HG03095 (cell line): Measurements from ENCODE around the gene PLXNA1.

ENCODE experiments used
- ATAC-seq: cut with Tn5 transposase; IDR thresholded peaks from one replicate; pipeline ENCODE4 v1.9.1; 2021; ENCODE audit warnings: moderate library complexity; ENCODE audit not compliant: unreplicated experiment

The PLXNA1 gene

GRCh38 chr3:126965526-126966080 is 17.3 kb upstream of the PLXNA1 start:
- ATAC-seq: no peak

GRCh38 chr3:126967386-126967785 is 15.5 kb upstream of the PLXNA1 start:
- ATAC-seq: no peak

GRCh38 chr3:126968391-126969390 is 14.2 kb upstream of the PLXNA1 start:
- no peak for ATAC-seq

DNA sequence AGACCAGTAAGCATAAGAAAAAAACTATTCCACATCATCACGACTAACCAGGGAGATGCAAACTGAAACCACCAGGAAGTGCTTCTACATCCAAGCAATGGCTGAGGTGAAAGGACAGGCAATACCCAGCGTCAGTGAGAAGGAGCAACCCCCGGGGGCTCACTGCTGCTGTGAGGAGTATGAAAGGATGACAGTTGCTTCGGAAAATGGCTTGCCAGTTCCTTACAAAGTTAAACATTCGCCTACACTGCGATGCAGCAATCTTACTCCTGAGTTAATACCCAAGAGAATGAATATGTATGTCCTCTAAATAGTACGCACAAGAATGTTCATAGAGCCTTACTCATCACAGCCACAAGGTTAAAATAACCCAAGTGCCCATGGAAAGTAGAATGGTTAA is 13.3 kb upstream of the PLXNA1 start:
- no peak for ATAC-seq

DNA sequence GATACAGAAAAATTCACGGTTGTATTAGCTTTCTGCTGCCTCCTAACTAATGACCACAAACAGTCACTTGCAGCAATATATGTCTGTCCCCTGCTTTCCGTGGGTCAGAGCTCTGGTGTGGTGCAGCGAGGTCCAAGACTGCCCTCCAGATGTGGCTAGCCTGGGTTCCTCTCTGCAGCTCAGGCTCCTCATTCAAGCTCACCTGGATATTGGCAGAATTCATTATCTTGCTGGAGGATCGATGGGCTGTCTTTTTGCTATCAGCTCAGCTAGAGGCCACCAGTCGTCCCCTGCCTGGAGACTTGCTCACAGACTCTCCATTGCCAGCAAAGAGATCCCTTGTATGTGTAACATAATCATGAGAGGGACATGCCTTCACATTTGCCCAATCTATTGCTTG is 12.8 kb upstream of the PLXNA1 start:
- ATAC-seq: no peak

- no peak for ATAC-seq
These were observed 12.0 kb upstream of the PLXNA1 start for GRCh38 chr3:126970921-126971320.

DNA sequence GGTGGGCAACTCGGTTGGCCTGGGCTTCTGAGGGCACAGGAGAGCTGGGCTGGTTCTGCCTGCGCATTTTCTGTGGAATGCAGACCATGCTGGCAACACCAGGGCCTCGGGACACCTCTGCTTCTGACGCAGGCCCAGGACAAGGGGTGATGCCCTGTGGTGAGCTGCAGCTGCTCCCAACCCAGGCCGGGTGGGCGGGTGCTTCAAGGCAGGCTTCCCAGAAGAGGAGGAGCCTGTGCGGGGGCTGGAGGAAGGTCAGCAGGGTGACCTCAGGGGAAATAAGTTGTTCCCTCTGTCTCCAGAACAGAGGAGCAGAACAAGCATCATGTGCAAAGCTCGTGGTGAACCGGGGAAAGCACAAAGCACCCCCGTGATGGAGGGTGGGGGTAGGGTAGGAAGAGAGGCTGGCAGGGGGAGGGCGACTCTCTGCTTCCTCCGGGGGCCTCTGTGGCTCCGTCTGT is 11.0 kb upstream of the PLXNA1 start:
- ATAC-seq: no peak

- no peak for ATAC-seq
These were observed 10.0 kb upstream of the PLXNA1 start for GRCh38 chr3:126972866-126973265.

DNA sequence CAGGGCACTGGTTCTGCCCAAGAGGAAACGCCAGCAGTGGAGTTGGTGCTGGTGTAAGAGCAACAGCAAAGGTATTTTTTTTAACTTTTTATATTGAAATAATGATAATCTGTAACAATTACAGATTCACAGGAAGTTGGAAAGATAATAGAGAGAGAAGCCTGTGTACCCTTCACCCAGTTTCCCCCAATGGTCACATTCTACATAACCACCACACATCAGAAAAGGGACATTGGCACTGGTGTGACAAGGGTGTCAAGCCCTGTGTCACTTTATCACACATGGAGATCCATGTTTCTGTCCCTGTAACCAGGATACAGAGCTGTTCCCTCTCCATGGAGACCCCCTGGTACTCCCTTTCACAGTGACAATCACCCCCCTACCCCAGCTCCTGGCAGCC is 9.1 kb upstream of the PLXNA1 start:
- ATAC-seq: no peak

- ATAC-seq: no peak
These were observed 8.2 kb upstream of the PLXNA1 start for GRCh38 chr3:126974756-126975155.

GRCh38 chr3:126976906-126977305 is 6.0 kb upstream of the PLXNA1 start:
- no peak for ATAC-seq

GRCh38 chr3:126977821-126978220 is 5.1 kb upstream of the PLXNA1 start:
- no peak for ATAC-seq

- no peak for ATAC-seq
These were observed 4.6 kb upstream of the PLXNA1 start for GRCh38 chr3:126978291-126978690.

GRCh38 chr3:126979046-126979628 is 3.8 kb upstream of the PLXNA1 start:
- ATAC-seq: no peak

DNA sequence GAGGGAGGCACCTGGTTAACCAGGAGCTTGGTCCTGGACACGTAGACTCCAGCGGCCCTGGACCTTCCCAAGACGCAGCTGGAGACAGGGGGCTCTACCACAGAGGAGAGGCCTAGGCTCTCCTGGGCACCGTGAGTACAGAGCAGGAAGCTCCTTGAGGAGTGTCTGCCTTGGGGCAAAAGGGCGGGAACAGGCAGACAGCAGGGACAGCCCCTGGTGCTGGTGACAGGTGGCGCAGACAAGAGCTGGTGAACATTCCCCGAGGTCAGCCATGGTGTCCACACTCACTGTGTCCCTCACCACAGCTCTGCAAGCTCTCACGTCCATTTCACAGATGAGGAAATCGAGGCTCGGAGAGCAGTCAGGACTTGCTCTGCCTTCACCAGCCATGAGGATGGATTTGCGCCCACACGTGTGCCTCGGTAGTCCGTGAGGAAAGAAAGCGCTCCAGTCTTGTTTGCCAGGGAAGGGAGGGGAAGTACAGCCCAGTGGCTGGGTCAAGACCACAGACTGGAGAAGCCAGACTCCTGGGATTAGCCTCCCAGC is 2.6 kb upstream of the PLXNA1 start:
- no peak for ATAC-seq

GRCh38 chr3:126982126-126982470 is 817 bp upstream of the PLXNA1 start:
- ATAC-seq: peak; percentile 36

DNA sequence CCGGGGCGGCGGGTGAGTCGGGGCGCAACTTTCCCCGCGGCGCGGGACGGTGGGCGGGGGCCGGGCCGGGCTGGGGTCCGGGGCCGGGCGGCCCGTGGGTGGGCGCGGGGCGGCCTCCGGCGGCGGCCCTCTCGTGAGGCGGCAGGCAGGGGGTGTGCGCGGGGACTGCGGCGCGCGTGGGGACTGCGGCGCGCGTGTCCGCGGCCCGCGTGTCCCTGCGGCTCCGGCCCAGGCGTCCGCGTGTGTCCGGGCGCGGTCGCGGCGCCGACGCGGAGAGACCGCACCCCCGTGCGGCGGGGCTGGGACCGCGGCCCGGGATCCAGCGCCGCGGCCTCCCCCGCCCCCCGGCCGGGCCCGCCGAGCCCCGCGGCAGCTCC is 349 bp downstream of the PLXNA1 start:
- ATAC-seq: no peak

GRCh38 chr3:126983653-126984390 is 907 bp downstream of the PLXNA1 start:
- ATAC-seq: no peak

DNA sequence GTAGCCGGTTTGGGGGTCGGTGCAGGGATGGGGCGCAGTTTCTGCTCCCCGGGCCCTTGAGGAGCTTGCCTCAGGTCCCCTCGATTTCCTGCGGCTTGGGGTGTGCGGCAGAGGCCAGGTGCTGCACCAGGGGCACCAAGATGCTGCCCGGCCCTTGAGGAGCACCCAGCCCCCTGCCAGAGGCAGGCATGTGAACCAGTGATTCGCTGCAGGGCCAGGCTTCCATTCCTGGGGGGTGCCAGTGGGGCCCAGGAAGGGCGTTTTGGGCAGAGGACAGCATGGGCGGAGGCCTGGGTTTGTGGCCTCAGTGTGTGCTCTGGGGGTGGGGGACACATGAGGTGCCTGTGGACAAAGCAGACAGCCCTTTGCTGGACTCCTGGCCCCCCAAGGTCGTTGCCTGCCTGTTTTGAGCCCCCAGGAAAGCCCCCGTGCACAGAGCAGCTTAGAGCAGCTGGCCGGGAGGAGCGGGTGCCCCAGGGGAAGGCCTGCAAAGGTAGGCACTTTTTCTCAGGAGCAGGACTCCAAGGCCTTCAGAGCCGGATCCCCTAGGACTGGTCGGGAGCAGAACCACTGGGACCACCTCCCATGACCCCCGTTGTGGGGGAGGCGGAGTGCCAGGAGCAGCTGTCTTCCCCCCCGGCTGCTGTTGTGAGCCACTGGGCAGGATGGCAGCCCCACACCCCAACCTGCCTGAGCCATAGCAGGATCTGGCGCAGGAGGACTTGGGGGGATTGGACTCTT is 1.6 kb downstream of the PLXNA1 start:
- ATAC-seq: no peak
